IMR-90 (cell line): ENCODE data around the gene ADD2. TPM values are rescaled to one million over a fixed set of nuclear protein-coding genes. Genes with fewer than 3 reads are reported as not detected.

ENCODE experiments used
- ATAC-seq: fragments of 200-7000 bp; cut with Tn5 transposase; 2 replicates; pipeline ENCODE4 v1.9.1; 2020; ENCODE audit warnings: low read depth, mild to moderate bottlenecking, moderate library complexity
- BruUV-seq: library from RNA; stranded (reverse); fragments of 400-500 nt; replicated peaks from 2 replicates; lab custom pipeline; 2021; lab: Mats Ljungman, UMichigan
- CTCF ChIA-PET: fragments of 300-600 bp; formaldehyde crosslinking; extraction: SDS; loops from one replicate; lab custom pipeline; 2021; ENCODE audit warnings: antibody characterized with exemption; lab: Yijun Ruan, JAX
- POLR2A ChIA-PET: fragments of 300-600 bp; sonication (Branson Sonifier 250); formaldehyde crosslinking; loops from one replicate; lab custom pipeline; 2022; ENCODE audit warnings: antibody characterized with exemption; ENCODE audit not compliant: unreplicated experiment; lab: Charles Lee
- DNase-seq: peaks from one replicate; pipeline ENCODE4 v3.0.0; 2013
- H2AFZ ChIP-seq: replicated peaks from 2 replicates; pipeline ENCODE3; 2013; ENCODE audit warnings: low read length, mild to moderate bottlenecking; ENCODE audit not compliant: poor library complexity
- H2AK5ac ChIP-seq: 2 replicates; pipeline ENCODE4 v1.6.1; 2013; ENCODE audit warnings: low read depth, low read length, inconsistent platforms
- H2AK9ac ChIP-seq: replicated peaks from 2 replicates; pipeline ENCODE3; 2013; ENCODE audit warnings: mild to moderate bottlenecking, low read depth, low read length, moderate library complexity; ENCODE audit not compliant: poor library complexity
- H2BK120ac ChIP-seq: 2 replicates; pipeline ENCODE4 v1.6.1; 2013; ENCODE audit warnings: low read depth, low read length, inconsistent platforms
- H2BK15ac ChIP-seq: 3 replicates; pipeline ENCODE4 v1.6.1; 2013; ENCODE audit warnings: low read depth, low read length, inconsistent platforms
- H2BK20ac ChIP-seq: 2 replicates; pipeline ENCODE4 v1.6.1; 2013; ENCODE audit warnings: low read depth, mild to moderate bottlenecking, inconsistent platforms, low read length, moderate library complexity
- H2BK5ac ChIP-seq: 2 replicates; pipeline ENCODE4 v1.6.1; 2013; ENCODE audit warnings: mild to moderate bottlenecking, low read depth, low read length, inconsistent platforms; ENCODE audit not compliant: poor library complexity, severe bottlenecking
- H3K14ac ChIP-seq: replicated peaks from 2 replicates; pipeline ENCODE4 v1.6.1; 2013; ENCODE audit warnings: low read depth, low read length, inconsistent platforms
- H3K18ac ChIP-seq: 2 replicates; pipeline ENCODE4 v1.6.1; 2013; ENCODE audit warnings: low read depth, low read length, control low read depth
- H3K23ac ChIP-seq: 2 replicates; pipeline ENCODE4 v1.6.1; 2013; ENCODE audit warnings: low read depth, low read length, inconsistent platforms
- H3K27ac ChIP-seq: 2 replicates; pipeline ENCODE4 v1.5.1; 2013; ENCODE audit warnings: mild to moderate bottlenecking, control low read depth, low read length; ENCODE audit not compliant: insufficient read depth
- H3K27me3 ChIP-seq: 2 replicates; pipeline ENCODE4 v1.6.1; 2013; ENCODE audit warnings: low read length; ENCODE audit not compliant: control insufficient read depth, insufficient read depth
- H3K36me3 ChIP-seq: 2 replicates; pipeline ENCODE4 v1.6.1; 2013; ENCODE audit warnings: low read length, mixed read lengths; ENCODE audit not compliant: control insufficient read depth, insufficient read depth
- H3K4ac ChIP-seq: 2 replicates; pipeline ENCODE4 v1.6.1; 2013; ENCODE audit warnings: low read depth, low read length, inconsistent platforms
- H3K4me1 ChIP-seq: 2 replicates; pipeline ENCODE4 v1.6.1; 2013; ENCODE audit warnings: low read length, mixed read lengths; ENCODE audit not compliant: control insufficient read depth, insufficient read depth
- H3K4me2 ChIP-seq: 2 replicates; pipeline ENCODE4 v1.6.1; 2013; ENCODE audit warnings: low read depth, mild to moderate bottlenecking, control low read depth, low read length, moderate library complexity
- H3K4me3 ChIP-seq: 2 replicates; pipeline ENCODE4 v1.5.1; 2013; ENCODE audit warnings: low read depth, mild to moderate bottlenecking, control low read depth, low read length, moderate library complexity; ENCODE audit not compliant: insufficient read depth
- H3K56ac ChIP-seq: 2 replicates; pipeline ENCODE4 v1.6.1; 2013; ENCODE audit warnings: low read length, inconsistent platforms; ENCODE audit not compliant: insufficient read depth; ENCODE audit errors: extremely low read depth
- H3K79me1 ChIP-seq, 2 experiments: 2 replicates each; pipeline ENCODE4 v1.6.1; 2013; ENCODE audit warnings: low read length in 2 of 2, inconsistent platforms in 1 of 2, low read depth in 1 of 2
- H3K9ac ChIP-seq: 2 replicates; pipeline ENCODE4 v1.6.1; 2013; ENCODE audit warnings: low read depth, low read length, control low read depth
- H3K9me1 ChIP-seq: 2 replicates; pipeline ENCODE4 v1.6.1; 2013; ENCODE audit warnings: low read length, inconsistent platforms; ENCODE audit not compliant: insufficient read depth
- H3K9me3 ChIP-seq: 2 replicates; pipeline ENCODE4 v1.6.1; 2013; ENCODE audit warnings: low read length; ENCODE audit not compliant: control insufficient read depth, insufficient read depth
- H4K20me1 ChIP-seq: 2 replicates; pipeline ENCODE4 v1.6.1; 2013; ENCODE audit warnings: low read length, inconsistent platforms; ENCODE audit not compliant: insufficient read depth
- H4K5ac ChIP-seq: 2 replicates; pipeline ENCODE4 v1.6.1; 2013; ENCODE audit warnings: mild to moderate bottlenecking, low read depth, low read length, control low read depth
- H4K8ac ChIP-seq, 2 experiments: 2 replicates each; pipeline ENCODE4 v1.6.1; 2013; ENCODE audit warnings: low read depth in 2 of 2, low read length in 2 of 2, control low read depth in 1 of 2, inconsistent platforms in 1 of 2
- H4K91ac ChIP-seq: 2 replicates; pipeline ENCODE4 v1.6.1; 2013; ENCODE audit warnings: low read depth, low read length, inconsistent platforms; ENCODE audit not compliant: insufficient read depth
- BHLHE40 ChIP-seq: fragments of 150-350 bp; IDR thresholded peaks from 2 replicates; pipeline ENCODE4 v1.6.1; 2016; ENCODE audit warnings: mild to moderate bottlenecking, low read depth, low read length
- CEBPB ChIP-seq: IDR thresholded peaks from 2 replicates; pipeline ENCODE4 v1.6.1; 2012; ENCODE audit warnings: low read depth, low read length, improper control_type of control experiment
- CHD1 ChIP-seq: IDR thresholded peaks from 2 replicates; pipeline ENCODE4 v1.6.1; 2012; ENCODE audit warnings: low read depth, low read length, improper control_type of control experiment
- CTCF ChIP-seq: conservative IDR thresholded peaks from 2 replicates; pipeline ENCODE4 v1.5.1; 2012; ENCODE audit warnings: mild to moderate bottlenecking, low read depth, low read length, improper control_type of control experiment
- ELK1 ChIP-seq: fragments of 150-350 bp; IDR thresholded peaks from 2 replicates; pipeline ENCODE4 v1.6.1; 2016; ENCODE audit warnings: low read depth, mild to moderate bottlenecking, low read length, moderate library complexity, borderline replicate concordance
- FOS ChIP-seq: fragments of 150-350 bp; IDR thresholded peaks from 2 replicates; pipeline ENCODE4 v1.6.1; 2016; ENCODE audit warnings: low read depth, low read length
- MAFK ChIP-seq: IDR thresholded peaks from 2 replicates; pipeline ENCODE4 v1.6.1; 2012; ENCODE audit warnings: low read depth, low read length, improper control_type of control experiment
- MAZ ChIP-seq: IDR thresholded peaks from 2 replicates; pipeline ENCODE4 v1.6.1; 2012; ENCODE audit warnings: low read depth, mild to moderate bottlenecking, low read length, improper control_type of control experiment, moderate library complexity, borderline replicate concordance
- MXI1 ChIP-seq: IDR thresholded peaks from 2 replicates; pipeline ENCODE4 v1.6.1; 2012; ENCODE audit warnings: low read depth, mild to moderate bottlenecking, low read length, moderate library complexity, borderline replicate concordance
- NFE2L2 ChIP-seq: fragments of 150-350 bp; IDR thresholded peaks from 2 replicates; pipeline ENCODE4 v1.6.1; 2016; ENCODE audit warnings: low read depth, mild to moderate bottlenecking, low read length
- POLR2A ChIP-seq: IDR thresholded peaks from 2 replicates; pipeline ENCODE4 v1.6.1; 2012; ENCODE audit warnings: mild to moderate bottlenecking, low read depth, low read length
- RAD21 ChIP-seq: IDR thresholded peaks from 2 replicates; pipeline ENCODE4 v1.6.1; 2012; ENCODE audit warnings: low read length, improper control_type of control experiment
- RCOR1 ChIP-seq: IDR thresholded peaks from 2 replicates; pipeline ENCODE4 v1.6.1; 2012; ENCODE audit warnings: mild to moderate bottlenecking, low read length, improper control_type of control experiment; ENCODE audit not compliant: insufficient replicate concordance
- RFX5 ChIP-seq: IDR thresholded peaks from 2 replicates; pipeline ENCODE4 v1.8.0; 2012; ENCODE audit warnings: low read depth, mild to moderate bottlenecking, low read length, moderate library complexity
- SMC3 ChIP-seq: fragments of 150-350 bp; IDR thresholded peaks from 2 replicates; pipeline ENCODE4 v1.6.1; 2016; ENCODE audit warnings: low read depth, mild to moderate bottlenecking, antibody characterized with exemption, low read length, moderate library complexity
- USF2 ChIP-seq: fragments of 150-350 bp; IDR thresholded peaks from 2 replicates; pipeline ENCODE4 v1.6.1; 2017; ENCODE audit warnings: mild to moderate bottlenecking, antibody characterized with exemption, low read length, low read depth
- WGBS, 2 experiments: methylation state at CpG; one replicate each; pipeline versions ENCODE4 v1.1.5 to v1.1.7; 2013; ENCODE audit warnings: missing lambda C conversion rate in 2 of 2; ENCODE audit not compliant: insufficient read length in 1 of 2; ENCODE audit errors: extremely low coverage in 2 of 2; 5-methylcytosine and 5-hydroxymethylcytosine counted together
- dilution Hi-C: fragments of 300-500 bp; cut with HindIII; formaldehyde crosslinking; loops from one replicate; pipeline ENCODE4 v1.14.3; 2018; ENCODE audit warnings: low sequenced_read_pairs; ENCODE audit not compliant: unreplicated experiment
- in situ Hi-C: fragments of 300-500 bp; cut with MboI; formaldehyde crosslinking; loops from 3 replicates; pipeline ENCODE4 v1.14.3; 2019; ENCODE audit warnings: low sequenced_read_pairs, inconsistent platforms, mixed read lengths
- intact Hi-C: fragments of 100-400 bp; cut with micrococcal nuclease; formaldehyde crosslinking; loops from 2 replicates; pipeline ENCODE4 v1.10.0; 2022
- polyA plus RNA-seq, 3 experiments: library from polyadenylated mRNA; depleted of rRNA; stranded (reverse); fragments of >200 nt; gene quantifications; 2 replicates each; pipeline ENCODE4 v1.2.3, GENCODE V29; 2012; ENCODE audit warnings: low replicate concordance in 1 of 3
- total RNA-seq: library from RNA; depleted of rRNA; stranded (reverse); fragments of >200 nt; gene quantifications from 2 replicates; pipeline ENCODE4 v1.2.3, GENCODE V29; 2012

The ADD2 gene
- total and polyA plus RNA-seq, 2 of the 4 experiments (the other 2 are of a cell fraction), result not detected

DNA sequence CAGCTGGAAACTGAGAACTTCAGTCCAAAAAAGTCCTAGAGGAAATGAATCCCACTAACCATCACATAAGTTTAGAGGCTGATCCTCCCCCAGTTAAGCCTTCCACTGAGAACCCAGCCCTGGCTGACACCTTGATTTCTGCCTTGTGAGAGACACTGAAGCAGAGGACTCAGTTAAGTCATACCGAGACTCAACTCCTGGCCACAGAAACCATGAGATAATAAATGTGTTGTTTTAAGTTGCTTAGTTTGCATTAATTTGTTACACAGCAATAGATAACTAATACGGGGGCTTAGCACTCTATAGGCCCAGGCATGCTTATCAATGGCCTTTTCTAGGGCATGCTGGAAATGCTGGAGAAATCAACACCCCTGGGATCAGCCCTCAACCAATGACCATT, 3.4 kb upstream of the ADD2 start:
- Histone ChIP-seq H4K20me1 (no peaks in the 10 kb centered on the region), H4K5ac (no peak overlapping the region), H2BK20ac (no peak overlapping the region), H3K9me1 (peaks cover 2% of the 10 kb centered on the region; the same call in 1 of the 2 replicates), H2BK120ac (no peak overlapping the region), H3K4ac (no peak overlapping the region), H2BK5ac (no peak overlapping the region), H3K4me2 (no peak overlapping the region), H3K36me3 (no peaks in the 10 kb centered on the region), H3K27me3 (peaks cover 35% of the 10 kb centered on the region), H3K4me3 (no peak overlapping the region), H4K8ac (no peak overlapping the region), H2AK5ac (no peak overlapping the region), H3K56ac (no peak overlapping the region), H2AK9ac (no peak overlapping the region), H3K23ac (no peak overlapping the region), H2AFZ (no peak overlapping the region), H3K9me3 (no peaks in the 10 kb centered on the region), H4K91ac (no peak overlapping the region), H3K79me1 (no peaks in the 10 kb centered on the region), H3K14ac (no peak overlapping the region), H3K4me1 (no peaks in the 10 kb centered on the region), H3K18ac (no peak overlapping the region), H3K9ac (no peak overlapping the region), H3K27ac (no peak overlapping the region), H2BK15ac (no peak overlapping the region)
- ChIA-PET CTCF (no interaction called here), POLR2A (no interaction called here)
- no peak for DNase-seq
- intact Hi-C loops (no loop called here), dilution Hi-C loops (no loop called here), in situ Hi-C loops (no loop called here)
- TF ChIP-seq MAZ (no peak), CEBPB (no peak), BHLHE40 (no peak), CHD1 (no peak), MXI1 (no peak), RFX5 (no peak), SMC3 (no peak), ELK1 (no peak), NFE2L2 (no peak), FOS (no peak), MAFK (no peak), CTCF (no peak), RCOR1 (no peak), RAD21 (no peak), POLR2A (no peak), USF2 (no peak)
- ATAC-seq, result no peak
- BruUV-seq, result no TSS peak
- WGBS, 2 experiments, result no CpG with 5 or more reads among the region's 2 CpGs
